IPS DF 19.7 (cell line): ENCODE results near the gene GMCL1.
"Not testable (repeated sequence)": the region's sequence is repeated elsewhere in the genome, so short reads cannot be mapped to it uniquely, and the experiment has no call there.

Experiments
- DNase-seq: peaks from one replicate; pipeline ENCODE4 v3.0.0-alpha.2; 2013; ENCODE audit warnings: low read depth, low spot score

The GMCL1 gene, protein sequence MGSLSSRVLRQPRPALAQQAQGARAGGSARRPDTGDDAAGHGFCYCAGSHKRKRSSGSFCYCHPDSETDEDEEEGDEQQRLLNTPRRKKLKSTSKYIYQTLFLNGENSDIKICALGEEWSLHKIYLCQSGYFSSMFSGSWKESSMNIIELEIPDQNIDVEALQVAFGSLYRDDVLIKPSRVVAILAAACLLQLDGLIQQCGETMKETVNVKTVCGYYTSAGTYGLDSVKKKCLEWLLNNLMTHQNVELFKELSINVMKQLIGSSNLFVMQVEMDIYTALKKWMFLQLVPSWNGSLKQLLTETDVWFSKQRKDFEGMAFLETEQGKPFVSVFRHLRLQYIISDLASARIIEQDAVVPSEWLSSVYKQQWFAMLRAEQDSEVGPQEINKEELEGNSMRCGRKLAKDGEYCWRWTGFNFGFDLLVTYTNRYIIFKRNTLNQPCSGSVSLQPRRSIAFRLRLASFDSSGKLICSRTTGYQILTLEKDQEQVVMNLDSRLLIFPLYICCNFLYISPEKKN

DNA sequence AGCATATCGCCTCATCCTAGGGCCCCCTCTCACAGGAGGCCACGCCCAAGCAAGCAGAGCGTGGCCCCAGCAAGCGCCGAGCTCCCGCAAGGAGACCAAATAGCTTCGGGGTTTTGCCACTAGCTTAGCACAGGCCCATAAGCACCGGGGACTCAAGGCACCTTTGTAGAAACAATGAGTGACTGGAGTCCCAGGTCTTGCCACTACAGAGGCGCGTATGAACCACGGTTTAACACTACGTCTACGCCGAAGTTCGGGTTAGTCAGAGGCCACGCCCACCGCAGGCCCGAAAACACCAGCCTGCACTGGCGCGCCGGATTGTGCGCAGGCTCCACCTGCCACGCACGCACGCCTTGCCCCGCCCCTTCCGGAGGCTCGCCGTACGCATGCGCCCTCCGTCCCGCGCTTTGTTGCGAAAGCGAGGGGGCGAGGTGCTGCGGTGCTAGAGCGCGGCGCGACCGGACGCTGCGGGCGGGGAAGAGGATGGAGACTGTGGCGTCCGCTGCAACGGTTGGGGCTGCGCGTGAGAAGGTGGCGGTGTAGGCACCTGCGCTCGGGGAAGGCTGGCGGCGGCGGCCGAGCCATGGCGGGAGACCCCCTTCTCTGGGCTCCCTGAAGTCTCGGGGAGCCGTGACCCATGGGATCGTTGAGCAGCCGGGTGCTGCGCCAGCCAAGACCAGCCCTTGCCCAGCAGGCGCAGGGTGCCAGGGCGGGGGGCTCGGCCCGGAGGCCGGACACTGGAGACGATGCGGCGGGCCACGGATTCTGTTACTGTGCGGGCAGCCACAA lies at the start of gene GMCL1:
GMCL1 (plus strand) TSS at position 405 of the 789 bp plus-strand sequence; CDS start at position 638, 233 bp downstream.
- DNase-seq, result peak; percentile 80

DNA sequence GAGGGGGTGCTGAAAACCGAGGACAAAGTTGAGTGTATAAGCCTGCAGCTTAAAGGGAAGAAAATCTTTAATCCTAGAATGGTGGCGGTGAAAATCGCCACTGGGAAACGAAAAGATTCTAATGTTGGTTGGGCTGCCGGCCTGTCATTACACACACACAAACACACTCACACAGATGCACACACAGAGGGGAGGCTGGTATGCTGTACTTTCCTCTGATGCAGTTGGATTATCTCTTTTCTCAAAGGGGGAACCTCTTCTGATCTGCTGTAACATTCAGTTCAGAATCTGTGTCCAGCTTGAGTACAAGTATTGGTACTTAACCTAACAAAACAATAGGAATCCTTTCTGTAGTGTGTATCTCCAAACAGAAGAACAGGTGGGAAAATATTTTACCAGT lies 48.5 kb upstream of the GMCL1 start:
- DNase-seq, result no peak

DNA sequence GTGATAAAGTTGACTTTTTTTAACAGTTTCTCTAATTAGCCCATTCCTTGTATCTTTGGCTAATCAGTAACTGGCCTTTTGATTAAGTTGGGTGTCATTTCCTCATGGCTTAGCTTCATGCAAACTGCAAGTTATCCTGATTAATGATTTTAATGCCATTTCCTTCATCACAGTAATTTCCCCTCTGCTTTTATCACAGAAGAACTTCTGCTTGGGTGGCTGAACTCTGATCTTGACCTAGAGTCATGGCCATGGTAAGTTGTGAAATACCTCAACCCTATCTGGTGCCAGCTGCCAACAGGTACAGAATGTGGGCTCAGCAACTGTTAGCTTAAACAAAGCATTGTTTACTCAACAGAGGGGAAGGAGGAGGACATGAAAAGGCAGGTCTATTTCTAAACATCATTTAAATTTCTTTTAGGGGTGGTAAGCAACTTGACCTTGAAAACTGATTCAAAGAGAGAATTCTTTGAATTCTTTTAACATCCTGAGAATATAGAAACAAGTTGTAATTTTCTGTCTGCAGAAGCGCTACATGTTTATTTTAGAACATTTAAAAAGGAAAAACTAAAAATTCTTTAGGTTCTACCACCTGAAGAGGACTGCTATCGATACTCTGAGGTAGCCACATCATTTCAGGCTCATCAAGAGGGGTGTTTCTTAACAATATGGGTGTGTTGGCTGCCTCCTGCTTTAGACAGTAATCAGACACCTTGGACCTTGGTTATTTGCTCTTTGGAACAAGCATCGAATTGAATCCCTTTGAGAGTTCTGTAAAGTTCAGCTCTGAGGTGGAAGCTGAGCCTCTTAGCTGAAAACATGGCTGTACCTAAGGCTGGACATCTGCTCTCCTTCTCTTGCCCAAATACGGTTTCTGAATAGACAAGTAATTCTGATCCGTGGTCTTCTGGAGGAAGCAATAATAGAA lies 47.9 kb upstream of the GMCL1 start:
- no peak for DNase-seq

DNA sequence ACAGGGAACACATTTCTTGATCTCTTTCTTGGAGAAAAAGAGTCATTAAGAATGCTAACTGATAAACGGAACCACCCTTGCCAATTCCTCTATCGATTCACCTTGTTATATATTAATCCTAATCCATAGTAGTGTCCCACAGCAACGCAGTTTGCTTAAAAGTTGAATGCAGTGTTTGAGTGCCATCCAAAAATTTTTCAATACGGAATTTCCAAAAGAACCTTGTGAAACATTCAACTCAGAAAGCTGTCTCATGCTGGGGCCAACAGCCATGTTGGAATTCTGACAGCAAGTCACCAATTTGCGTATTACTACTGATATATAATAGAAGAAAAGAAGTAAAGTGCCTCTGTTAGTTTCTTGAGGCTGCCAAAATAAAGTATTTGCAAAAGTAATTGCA lies 45.2 kb upstream of the GMCL1 start:
- DNase-seq, result no peak

DNA sequence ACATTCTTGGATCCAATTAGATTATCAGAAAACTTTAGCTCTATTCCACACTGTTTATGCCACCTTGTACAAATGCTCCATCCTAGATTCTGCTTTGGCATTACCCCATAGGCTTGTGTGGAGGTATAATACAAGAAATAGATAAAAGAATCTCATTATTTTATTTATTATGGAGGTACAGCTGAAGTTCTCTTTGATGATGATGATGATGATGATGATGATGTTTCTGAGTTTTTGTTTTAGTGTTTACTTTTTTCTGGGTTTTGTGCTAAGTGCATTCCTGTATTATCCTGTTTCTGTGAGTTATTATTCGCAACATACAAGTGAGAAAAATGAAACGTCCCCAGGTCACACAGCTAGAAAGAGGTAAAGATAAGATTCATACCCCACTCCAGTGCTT lies 44.1 kb upstream of the GMCL1 start:
- no peak for DNase-seq

DNA sequence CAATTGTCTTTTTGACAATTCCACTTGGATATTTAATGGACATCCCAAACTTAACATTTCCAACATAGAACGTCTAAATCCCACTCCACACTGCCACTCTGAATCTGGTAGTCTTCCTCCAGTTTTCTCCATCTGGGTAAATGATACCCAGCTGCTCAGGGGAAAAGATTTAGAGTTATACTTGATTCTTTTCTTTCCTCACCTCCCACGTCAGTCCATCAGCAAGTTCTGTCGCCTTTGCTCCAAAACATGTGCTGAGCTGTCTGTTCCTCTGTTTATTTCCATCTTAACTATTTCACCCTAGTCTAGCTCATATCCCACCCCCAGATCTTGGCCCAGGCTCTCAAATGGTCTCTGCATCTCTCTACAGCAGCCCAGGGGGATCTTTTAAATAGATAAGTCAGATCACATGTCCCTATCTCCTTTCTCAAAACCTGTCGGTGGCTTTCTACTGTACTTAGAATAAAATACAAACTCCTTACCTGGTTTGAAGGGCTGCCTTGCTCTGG lies 43.4 kb upstream of the GMCL1 start:
- no peak for DNase-seq

DNA sequence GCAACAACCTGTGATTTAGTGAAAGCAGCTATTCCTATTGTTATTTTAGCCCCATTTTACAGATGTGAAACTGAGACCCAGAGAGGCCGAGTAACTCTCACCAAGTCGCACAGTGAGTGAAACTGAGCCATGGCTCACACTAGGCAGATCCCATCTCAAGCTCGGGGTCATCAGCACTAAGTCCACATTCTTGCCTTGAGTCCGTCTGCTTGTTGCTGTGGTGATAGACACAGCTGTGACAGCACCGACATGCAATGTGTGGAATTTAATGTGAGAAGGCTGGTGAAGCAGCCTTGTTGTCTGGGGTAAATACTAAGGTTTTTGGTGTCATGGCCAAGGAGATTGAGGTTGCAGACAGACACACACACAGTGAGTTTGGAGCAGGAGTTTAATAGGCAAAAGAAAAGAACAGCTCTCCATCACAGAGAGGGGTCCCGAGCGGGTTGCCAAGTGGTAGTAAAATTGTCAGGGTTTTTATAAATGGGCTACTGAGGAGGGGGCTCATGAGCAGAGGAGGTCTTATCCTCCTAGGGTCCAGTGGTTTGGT lies 40.2 kb upstream of the GMCL1 start:
- no peak for DNase-seq

DNA sequence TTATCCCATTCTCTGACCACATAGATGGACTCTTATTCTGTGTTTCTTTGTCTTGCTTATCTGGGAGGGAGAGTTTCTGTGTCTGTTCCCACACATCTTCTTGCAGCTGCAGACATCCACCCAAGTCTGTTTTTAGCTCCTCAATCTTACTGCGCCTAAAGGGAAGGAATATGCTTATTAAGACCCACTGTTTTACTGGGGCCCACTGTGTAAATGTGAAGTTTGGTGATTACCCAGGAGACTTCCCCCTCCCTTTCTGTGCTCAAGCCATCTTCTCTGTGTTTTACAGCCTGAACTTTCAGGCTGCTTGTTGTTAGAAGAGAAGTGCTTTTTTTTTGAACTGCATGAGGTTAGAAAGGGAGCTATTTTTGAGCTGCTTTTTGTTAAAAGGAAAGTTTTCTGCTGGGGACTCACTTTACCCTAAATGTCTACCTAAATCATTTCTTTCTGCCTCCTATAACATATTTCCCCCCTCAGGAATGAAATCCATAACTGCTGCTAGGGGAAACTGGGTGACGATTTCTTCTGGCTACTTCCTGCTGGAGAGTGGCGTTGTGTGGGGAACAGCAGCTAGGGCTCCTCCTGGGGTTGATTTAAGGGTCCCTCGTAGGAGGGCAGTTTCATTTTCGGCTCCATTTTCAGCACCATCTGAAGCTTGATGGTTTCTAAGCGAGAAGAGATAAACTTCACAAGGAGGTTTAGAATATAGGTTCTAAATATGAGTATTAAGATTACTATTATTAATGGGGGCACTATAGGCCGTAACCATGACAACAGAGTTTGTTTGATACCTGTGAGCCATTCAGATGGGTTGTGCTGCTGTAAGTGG lies 39.5 kb upstream of the GMCL1 start:
- DNase-seq, result no peak

DNA sequence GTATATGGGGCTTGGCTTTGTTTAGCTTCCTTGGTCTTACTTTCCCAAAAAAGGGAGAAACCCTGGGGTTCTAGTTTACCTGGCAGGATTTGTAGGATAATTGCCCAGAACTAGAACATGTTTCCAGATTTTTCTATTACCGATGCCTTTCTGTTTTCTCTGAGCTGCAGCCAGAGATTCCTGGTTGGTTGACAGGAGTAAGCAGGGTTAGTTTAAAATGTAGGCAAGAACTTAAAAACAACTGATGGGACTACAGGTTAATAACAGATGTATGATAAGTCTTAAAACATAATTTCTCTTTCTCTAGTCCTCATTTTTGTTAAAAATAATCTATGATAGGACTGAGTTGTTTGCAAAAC lies 38.9 kb upstream of the GMCL1 start:
- no peak for DNase-seq

DNA sequence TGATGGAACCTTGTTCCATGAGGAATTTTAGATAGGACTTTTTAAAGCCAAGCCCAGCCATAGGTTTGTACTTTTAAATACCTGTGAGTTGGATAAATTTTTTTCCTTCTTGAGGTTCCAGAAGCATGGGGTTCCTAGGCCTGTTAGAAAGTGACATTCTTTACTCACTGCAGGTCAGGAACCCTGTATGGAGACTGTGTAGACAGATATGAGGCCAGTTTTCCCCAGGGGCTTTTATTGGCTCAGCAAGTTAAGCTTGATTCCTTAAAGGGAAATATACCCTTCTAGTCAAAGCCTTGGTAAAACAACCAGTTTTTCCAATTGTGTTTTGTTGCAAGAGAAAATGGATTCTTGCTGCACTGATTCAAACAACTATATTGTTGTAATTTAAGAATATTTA lies 38.4 kb upstream of the GMCL1 start:
- DNase-seq, result no peak

DNA sequence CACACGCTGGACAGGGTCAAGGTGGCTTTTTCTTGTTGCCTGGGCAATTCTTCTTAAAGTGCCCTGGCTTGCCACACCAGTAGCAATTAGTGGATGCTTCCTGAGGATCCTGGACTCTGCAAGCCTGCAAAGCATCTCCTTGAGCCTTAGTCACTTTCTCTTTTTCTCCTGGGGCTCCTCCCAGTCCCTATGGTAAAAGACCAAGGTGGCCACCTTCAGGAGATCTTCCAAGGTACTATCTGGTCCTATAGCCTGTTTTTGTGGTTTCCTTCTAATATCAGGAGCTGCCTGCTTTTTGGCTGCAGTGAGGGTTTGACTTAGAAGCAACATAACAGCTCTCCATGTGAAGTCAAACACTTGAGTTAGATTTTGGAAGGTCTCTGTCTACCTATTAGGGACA lies 33.3 kb upstream of the GMCL1 start:
- DNase-seq, result no peak

DNA sequence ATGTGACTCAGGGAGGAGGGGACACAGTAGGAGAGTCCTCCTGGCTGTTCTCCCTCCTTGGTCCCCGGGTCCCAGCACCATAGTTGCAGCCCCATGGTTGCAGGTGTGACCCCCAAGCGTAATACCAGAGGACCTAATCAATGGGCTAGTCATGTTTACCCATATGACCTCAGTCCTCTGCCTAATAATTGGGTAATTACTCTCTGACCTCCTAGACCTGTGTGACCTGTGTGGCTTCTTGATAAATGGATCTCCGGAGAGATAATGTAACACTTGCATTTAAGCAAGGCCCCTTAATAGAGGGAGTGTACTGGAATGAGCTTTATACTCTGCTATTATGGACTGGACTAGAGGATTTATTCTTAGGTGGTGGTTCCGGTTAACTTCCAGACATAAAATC lies 32.2 kb upstream of the GMCL1 start:
- DNase-seq, result no peak

DNA sequence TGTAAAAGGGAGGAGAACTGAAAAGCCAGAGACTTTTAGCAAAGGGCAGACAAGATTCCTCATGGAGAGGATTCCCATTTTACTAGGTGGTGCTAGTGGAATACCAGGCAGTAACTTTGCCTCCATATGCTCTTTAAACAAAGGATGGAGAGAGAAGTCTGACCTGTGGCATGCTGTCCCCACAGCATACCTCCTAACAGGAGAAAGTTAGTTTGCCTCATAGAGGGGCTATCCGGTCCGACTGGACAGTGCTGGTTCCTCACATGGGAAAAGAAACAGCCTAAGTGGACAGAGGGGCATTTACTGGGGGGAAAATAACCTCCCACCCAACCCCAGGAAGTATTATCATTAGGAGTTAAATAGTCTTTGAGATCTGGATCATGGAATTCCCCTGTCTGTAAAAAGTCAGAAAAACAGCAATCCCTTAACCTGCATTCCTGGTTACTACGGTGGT lies 31.6 kb upstream of the GMCL1 start:
- DNase-seq, result no peak

DNA sequence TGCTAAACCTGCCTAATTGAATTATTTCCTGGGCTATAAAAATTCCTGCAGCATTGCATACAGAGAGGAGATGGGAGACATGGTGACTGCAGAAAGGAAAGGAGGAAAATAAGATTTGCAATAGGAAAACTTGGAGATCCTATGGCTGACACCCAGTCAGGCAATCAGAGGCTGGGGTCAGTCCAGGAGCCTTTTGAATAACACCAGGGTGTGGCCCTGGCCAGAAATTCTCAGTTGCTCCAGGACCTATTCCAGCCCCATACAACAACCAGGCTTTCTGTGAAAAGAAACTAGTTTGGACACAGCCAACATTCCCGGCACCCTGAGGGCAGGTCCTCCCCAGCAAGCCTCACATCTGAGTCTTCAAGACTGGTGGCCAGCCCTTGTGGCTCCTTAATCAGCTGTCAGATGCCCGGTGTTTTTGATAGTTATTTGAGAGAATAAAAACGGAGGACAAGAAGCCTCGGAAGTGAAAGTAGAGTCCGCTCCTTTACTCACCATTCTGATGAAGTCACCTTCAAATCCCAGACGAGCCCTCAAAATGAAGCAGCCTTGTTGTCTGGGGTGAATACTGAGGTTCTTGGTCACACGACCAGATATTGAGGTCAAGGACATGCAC lies 31.1 kb upstream of the GMCL1 start:
- no peak for DNase-seq

DNA sequence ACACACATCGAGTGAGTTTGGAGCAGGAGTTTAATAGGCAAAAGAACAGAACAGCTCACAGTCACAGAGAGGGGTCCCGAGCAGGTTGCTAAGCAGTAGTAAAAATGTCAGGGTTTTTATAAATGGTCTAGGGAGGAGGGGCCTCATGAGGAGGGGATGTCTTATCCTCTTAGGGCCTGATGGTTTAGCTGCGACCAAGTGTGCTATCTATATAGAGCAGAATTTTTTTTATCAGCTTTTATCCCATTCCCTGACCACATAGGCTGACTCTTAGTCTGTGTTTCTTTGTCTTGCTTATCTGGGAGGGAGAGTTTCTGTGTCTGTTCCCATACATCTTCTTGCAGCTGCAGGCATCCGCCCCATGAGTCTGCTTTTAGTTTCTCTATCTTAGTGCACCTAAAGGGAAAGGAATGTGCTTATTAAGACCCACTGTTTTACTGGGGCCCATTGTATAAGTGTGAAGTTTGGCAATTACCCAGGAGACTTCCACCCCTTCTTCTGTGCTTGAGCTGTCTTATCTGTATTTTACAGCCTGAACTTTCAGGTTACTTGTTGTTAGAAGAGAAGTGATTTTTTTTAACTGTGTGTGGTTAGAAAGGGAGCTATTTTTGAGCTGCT lies 30.4 kb upstream of the GMCL1 start:
- no peak for DNase-seq

DNA sequence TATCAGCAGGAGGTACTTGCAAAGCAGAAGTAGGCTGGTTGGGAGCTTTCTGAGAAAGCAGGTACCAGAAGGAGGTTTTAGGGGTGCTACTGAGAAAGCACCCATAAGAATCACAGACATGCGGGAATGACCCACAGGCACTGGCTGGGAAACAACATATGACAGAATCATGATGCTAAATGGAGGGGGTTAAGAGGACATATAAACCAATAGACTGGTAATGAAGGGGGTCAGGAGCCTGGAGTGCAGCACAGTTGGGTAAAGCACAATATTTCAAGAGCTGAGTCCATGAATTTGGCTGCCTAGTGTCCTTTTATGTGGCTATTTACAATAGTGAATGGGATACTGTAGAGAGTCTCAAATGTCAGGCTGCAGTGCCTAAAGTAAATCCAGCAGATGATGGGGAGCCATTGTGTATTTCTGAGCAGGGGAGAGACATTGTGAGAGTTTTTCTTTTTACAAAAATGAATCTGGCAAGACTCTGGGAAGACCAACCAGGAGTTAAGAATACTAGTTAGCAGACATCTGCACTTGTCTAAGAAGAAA lies 27.6 kb upstream of the GMCL1 start:
- no peak for DNase-seq

DNA sequence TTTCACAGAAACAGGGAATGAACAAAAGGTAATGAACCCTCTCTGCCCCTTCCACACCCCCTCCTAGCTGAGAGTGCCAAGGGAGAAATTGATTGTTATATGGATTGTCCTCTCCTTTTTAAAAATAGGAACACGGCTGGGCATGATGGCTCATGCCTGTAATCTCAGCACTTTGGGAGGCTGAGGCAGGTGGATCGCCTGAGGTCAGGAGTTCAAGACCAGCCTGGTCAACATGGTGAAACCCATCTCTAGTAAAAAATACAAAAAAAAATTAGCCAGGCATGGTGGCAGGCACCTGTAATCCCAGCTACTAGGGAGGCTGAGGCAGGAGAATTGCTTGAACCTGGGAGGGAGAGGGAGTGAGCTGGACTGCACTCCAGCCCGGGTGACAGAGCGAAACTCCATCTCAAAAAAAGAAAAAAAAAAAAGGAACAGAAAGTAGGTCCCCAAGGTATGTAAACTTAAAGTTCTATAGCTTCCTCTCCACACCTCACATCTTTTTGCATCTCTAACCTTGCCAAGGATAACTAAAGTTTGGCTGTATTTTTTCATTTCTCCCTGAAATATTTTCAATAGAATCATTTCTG lies 26.6 kb upstream of the GMCL1 start:
- DNase-seq, result not testable (repeated sequence)

DNA sequence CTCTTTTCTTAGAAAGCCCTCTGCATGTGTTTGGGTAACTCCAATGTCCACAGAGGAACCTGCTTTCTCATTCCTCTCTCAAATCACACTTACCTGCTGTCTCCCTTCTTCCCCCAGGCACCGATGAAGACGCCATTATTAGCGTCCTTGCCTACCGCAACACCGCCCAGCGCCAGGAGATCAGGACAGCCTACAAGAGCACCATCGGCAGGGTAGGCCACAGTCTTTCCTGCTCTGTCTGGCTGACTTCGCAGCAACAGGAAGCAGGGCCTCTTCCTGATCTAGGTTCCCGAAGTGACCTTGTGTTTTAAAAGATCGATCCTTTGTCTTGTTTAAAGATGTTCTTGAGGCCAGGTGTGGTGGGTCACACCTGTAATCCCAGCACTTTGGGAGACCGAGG lies 25.0 kb upstream of the GMCL1 start:
- no peak for DNase-seq

DNA sequence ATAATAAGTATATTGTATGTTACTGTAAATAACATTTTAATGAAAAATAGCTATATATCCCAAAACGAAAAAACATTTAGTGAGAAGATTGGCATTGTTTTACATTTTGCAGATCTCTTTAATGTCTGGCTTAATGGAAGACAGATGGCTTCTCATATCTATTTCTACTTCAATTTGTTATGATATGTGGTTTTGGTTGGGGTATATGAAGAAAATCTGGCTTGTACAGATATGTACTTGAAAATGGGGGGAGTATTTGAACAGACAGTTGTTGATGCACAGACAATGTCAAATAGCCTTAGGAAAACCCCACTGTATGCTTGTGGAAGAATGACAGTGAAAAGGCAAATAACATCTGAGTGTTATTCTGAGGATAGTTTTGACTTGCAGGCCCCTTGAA lies 23.6 kb upstream of the GMCL1 start:
- DNase-seq, result no peak
